IMR-90 (cell line): ENCODE measurements around the gene CHN2.

Experiments used
- BHLHE40 ChIP-seq: fragments of 150-350 bp; IDR thresholded peaks from 2 replicates; pipeline ENCODE4 v1.6.1; 2016; ENCODE audit warnings: mild to moderate bottlenecking, low read depth, low read length
- CEBPB ChIP-seq: IDR thresholded peaks from 2 replicates; pipeline ENCODE4 v1.6.1; 2012; ENCODE audit warnings: low read depth, low read length, improper control_type of control experiment
- MAFK ChIP-seq: IDR thresholded peaks from 2 replicates; pipeline ENCODE4 v1.6.1; 2012; ENCODE audit warnings: low read depth, low read length, improper control_type of control experiment
- MXI1 ChIP-seq: IDR thresholded peaks from 2 replicates; pipeline ENCODE4 v1.6.1; 2012; ENCODE audit warnings: low read depth, mild to moderate bottlenecking, low read length, moderate library complexity, borderline replicate concordance
- POLR2A ChIP-seq: IDR thresholded peaks from 2 replicates; pipeline ENCODE4 v1.6.1; 2012; ENCODE audit warnings: mild to moderate bottlenecking, low read depth, low read length
- RAD21 ChIP-seq: IDR thresholded peaks from 2 replicates; pipeline ENCODE4 v1.6.1; 2012; ENCODE audit warnings: low read length, improper control_type of control experiment
- SMC3 ChIP-seq: fragments of 150-350 bp; IDR thresholded peaks from 2 replicates; pipeline ENCODE4 v1.6.1; 2016; ENCODE audit warnings: low read depth, mild to moderate bottlenecking, antibody characterized with exemption, low read length, moderate library complexity
- TF ChIP-seq, protein P1 (sequence below): conservative IDR thresholded peaks from 2 replicates; pipeline ENCODE4 v1.5.1; 2012; ENCODE audit warnings: mild to moderate bottlenecking, low read depth, low read length, improper control_type of control experiment
- TF ChIP-seq, protein P2 (sequence below): fragments of 150-350 bp; IDR thresholded peaks from 2 replicates; pipeline ENCODE4 v1.6.1; 2016; ENCODE audit warnings: low read depth, mild to moderate bottlenecking, low read length, moderate library complexity, borderline replicate concordance

DNA sequence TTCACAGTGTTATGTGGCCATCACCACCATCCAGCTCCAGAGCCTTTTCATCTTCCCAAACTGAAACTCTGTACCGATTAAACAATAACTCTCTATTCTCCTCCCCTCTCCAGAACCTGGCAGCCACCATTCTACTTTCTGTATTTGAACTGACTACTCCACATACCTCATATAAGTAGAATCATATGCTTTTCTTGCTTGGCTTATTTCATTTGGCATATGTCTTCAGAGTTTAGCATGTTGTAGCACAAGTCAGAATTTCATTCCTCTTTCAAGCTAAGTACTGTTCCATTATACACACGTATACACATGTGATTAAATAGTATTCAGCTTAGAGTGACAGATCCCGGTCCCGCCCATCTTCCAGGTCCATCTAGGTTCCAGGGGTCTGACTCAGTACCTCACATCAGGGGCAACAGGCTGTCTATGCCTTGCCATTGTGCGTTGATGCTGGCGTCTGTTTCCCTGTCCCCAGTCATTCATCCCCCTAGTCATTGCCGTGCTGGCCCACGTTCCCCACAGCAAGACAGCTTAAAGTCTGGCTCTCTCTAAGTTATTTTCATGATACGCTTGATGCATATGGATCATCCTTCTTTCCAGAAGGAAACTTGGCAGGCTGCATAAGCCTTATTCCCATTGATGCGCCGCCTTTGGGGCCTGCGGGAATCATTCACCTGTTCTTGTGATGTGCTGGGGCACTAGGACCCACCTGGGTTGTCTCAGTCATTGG lies 108.3 kb downstream of the CHN2 start:
- TF ChIP-seq, protein P1, sequence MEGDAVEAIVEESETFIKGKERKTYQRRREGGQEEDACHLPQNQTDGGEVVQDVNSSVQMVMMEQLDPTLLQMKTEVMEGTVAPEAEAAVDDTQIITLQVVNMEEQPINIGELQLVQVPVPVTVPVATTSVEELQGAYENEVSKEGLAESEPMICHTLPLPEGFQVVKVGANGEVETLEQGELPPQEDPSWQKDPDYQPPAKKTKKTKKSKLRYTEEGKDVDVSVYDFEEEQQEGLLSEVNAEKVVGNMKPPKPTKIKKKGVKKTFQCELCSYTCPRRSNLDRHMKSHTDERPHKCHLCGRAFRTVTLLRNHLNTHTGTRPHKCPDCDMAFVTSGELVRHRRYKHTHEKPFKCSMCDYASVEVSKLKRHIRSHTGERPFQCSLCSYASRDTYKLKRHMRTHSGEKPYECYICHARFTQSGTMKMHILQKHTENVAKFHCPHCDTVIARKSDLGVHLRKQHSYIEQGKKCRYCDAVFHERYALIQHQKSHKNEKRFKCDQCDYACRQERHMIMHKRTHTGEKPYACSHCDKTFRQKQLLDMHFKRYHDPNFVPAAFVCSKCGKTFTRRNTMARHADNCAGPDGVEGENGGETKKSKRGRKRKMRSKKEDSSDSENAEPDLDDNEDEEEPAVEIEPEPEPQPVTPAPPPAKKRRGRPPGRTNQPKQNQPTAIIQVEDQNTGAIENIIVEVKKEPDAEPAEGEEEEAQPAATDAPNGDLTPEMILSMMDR = no peak
- TF ChIP-seq POLR2A (no peak), RAD21 (no peak), MAFK (no peak), MXI1 (no peak), BHLHE40 (no peak), SMC3 (no peak), CEBPB (no peak)
- TF ChIP-seq, protein P2, sequence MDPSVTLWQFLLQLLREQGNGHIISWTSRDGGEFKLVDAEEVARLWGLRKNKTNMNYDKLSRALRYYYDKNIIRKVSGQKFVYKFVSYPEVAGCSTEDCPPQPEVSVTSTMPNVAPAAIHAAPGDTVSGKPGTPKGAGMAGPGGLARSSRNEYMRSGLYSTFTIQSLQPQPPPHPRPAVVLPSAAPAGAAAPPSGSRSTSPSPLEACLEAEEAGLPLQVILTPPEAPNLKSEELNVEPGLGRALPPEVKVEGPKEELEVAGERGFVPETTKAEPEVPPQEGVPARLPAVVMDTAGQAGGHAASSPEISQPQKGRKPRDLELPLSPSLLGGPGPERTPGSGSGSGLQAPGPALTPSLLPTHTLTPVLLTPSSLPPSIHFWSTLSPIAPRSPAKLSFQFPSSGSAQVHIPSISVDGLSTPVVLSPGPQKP = no peak
